Measurements from ENCODE around the gene CALR3. TPM values are rescaled to one million over a fixed set of nuclear protein-coding genes. Genes with fewer than 3 reads are reported as not detected.

Gene CALR3
- total and polyA plus RNA-seq, 2 of the 13 experiments (the other 11 are each of a cell fraction or from before 2014, with no cell fraction given): not detected

DNA sequence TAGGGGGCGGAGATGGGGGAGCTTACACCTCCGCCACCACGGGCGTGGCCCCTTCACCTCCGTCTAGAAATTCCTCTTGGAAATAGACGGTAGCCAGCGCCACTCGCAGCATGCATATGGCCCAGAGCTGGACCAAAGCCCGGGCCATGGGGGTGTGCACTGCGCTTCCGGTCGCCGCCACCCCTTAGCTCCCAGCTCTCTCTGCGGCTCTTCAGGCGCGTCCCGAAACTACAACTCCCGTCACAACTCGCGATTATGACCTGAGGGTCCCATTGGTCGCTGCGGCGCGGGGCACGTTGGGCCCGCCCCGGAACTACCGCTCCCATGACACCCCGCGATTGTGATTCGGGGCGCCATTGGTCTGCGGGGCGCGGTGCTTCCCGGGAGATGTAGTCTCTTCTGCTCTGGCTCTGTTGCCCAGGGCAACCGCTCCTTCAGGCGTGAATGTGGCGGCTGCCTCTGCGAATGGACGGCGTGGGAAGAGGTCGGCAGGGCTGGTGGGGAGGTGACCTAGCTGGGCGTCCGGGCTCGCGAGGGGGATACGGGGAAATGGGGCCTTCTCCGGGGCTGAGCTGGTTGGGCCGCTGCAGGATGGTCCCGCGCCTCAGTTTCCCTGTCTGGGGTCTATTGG lies at the start of gene CALR3, which contains the start of gene C19orf44 (continued):
- no peak; the same call in 1 of the 2 replicates for TF ChIP-seq ZIK1 (CRISPR knock-in tag; IDR thresholded peaks at IDR 0.05; ENCODE audit: borderline replicate concordance, low read depth)
- TF ChIP-seq ZNF280D (CRISPR knock-in tag; IDR thresholded peaks at IDR 0.05): no peak
- TF ChIP-seq PCBP2 (optimal IDR thresholded peaks at IDR 0.05; ENCODE audit: low read depth, low read length, poor library complexity, severe bottlenecking): no peak
- peak; percentile 81 for TF ChIP-seq PHF20 (CRISPR knock-in tag; IDR thresholded peaks at IDR 0.05)
- TF ChIP-seq ZNF670 (CRISPR knock-in tag; IDR thresholded peaks at IDR 0.05; ENCODE audit: borderline replicate concordance): 0 out of 2 replicates have a peak, but pooled peaks have one; percentile 30
- TF ChIP-seq CHD2 (IDR thresholded peaks at IDR 0.05; ENCODE audit: low read depth, low read length): peak; percentile 75
- TF ChIP-seq HNF1B (CRISPR knock-in tag; IDR thresholded peaks at IDR 0.05): peak; percentile 94
- no peak for TF ChIP-seq ZNF562 (CRISPR knock-in tag; IDR thresholded peaks at IDR 0.05; ENCODE audit: borderline replicate concordance)
- 0 out of 2 replicates have a peak, but pooled peaks have one; percentile 47 for TF ChIP-seq ZNF513 (CRISPR knock-in tag; conservative IDR thresholded peaks at IDR 0.05)
- no peak for TF ChIP-seq STAT5B (CRISPR knock-in tag; IDR thresholded peaks at IDR 0.05)
- TF ChIP-seq MIER2 (CRISPR knock-in tag; IDR thresholded peaks at IDR 0.05): no peak
- no peak for TF ChIP-seq TCF12 (IDR thresholded peaks at IDR 0.05)
- 0 out of 2 replicates have a peak, but pooled peaks have one; percentile 44 for TF ChIP-seq TCF12 (CRISPR knock-in tag; IDR thresholded peaks at IDR 0.05)
- no peak for TF ChIP-seq ZFP36 (IDR thresholded peaks at IDR 0.05; ENCODE audit: borderline replicate concordance, low read depth, low read length, partially characterized antibody)
- peak; percentile 97 for TF ChIP-seq RFX1 (IDR thresholded peaks at IDR 0.05)
- peak; percentile 82; the same call in 1 of the 2 replicates for TF ChIP-seq SMAD1 (CRISPR knock-in tag; IDR thresholded peaks at IDR 0.05; ENCODE audit: borderline replicate concordance, low read depth)
- peak in 1 of 2 experiments; percentile 67; a peak in 1 of 4 replicates for TF ChIP-seq KLF16 (CRISPR knock-in tag; IDR thresholded peaks at IDR 0.05)
- TF ChIP-seq ARID4A (CRISPR knock-in tag; IDR thresholded peaks at IDR 0.05; ENCODE audit: borderline replicate concordance): peak; percentile 90
- peak; percentile 53; the same call in 1 of the 2 replicates for TF ChIP-seq TBX3 (IDR thresholded peaks at IDR 0.05; ENCODE audit: borderline replicate concordance)
